ENCODE data around the gene DUOXA2. TPM values are rescaled to one million over a fixed set of nuclear protein-coding genes. Genes with fewer than 3 reads are reported as not detected.

DUOXA2 gene
- total and polyA plus RNA-seq, 2 of the 4 experiments (the other 2 are of a cell fraction) = not detected

DNA sequence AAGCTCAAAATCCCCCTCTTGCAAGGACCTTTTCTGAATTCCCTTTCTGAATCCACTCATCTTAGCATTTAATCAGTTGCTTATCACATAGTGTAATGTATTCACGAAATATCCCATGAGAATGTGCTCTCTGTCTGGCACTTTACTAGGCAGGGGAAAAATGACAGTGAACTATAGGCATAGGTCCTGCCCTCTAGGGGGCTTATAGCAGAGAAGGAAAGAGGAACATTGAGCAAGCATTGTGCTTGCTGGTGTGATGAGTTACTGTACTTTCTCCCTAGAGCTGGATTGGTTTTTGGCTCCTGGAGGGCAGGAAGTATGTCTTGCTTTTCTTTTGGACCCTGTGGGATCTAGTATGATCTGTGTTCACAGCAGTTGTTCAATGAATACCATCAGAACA, 26.6 kb upstream of the DUOXA2 start:
- Histone ChIP-seq H2AK9ac (replicated peaks; ENCODE audit: low read depth, low read length, poor library complexity) (no peak overlapping the region), H4K91ac (ENCODE audit: insufficient read depth, low read depth, low read length) (no peak overlapping the region), H3K4me1 (ENCODE audit: control insufficient read depth, insufficient read depth, low read length) (peaks cover 9% of the 10 kb centered on the region; the same call in 1 of the 2 replicates), H3K79me1 (ENCODE audit: low read depth in 1 of 2, low read length in 2 of 2) (no peaks in the 10 kb centered on the region), H4K5ac (ENCODE audit: low read depth, low read length) (no peak overlapping the region), H3K27ac (ENCODE audit: insufficient read depth, low read length) (no peak overlapping the region), H3K4ac (ENCODE audit: low read depth, low read length) (no peak overlapping the region), H2BK20ac (ENCODE audit: low read depth, low read length) (no peak overlapping the region; the same call in 1 of the 2 replicates), H3K14ac (replicated peaks; ENCODE audit: low read depth, low read length) (no peak overlapping the region), H3K9me1 (ENCODE audit: insufficient read depth, low read length) (peaks cover 9% of the 10 kb centered on the region), H3K18ac (ENCODE audit: low read depth, low read length) (no peak overlapping the region), H3K9ac (ENCODE audit: low read depth, low read length) (no peak overlapping the region), H3K36me3 (ENCODE audit: control insufficient read depth, insufficient read depth, low read length) (no peaks in the 10 kb centered on the region), H3K9me3 (ENCODE audit: control insufficient read depth, insufficient read depth, low read length) (no peaks in the 10 kb centered on the region), H3K4me2 (ENCODE audit: low read depth, low read length) (no peak overlapping the region), H2AFZ (replicated peaks; ENCODE audit: low read length, poor library complexity) (no peak overlapping the region), H4K20me1 (ENCODE audit: insufficient read depth, low read length) (no peaks in the 10 kb centered on the region), H3K56ac (ENCODE audit: extremely low read depth, insufficient read depth, low read length) (no peak overlapping the region), H2BK120ac (ENCODE audit: low read depth, low read length) (no peak overlapping the region), H2BK5ac (ENCODE audit: low read depth, low read length, poor library complexity, severe bottlenecking) (no peak overlapping the region), H4K8ac (ENCODE audit: low read depth in 2 of 2, low read length in 2 of 2) (no peak overlapping the region), H2AK5ac (ENCODE audit: low read depth, low read length) (no peak overlapping the region), H2BK15ac (ENCODE audit: low read depth, low read length) (no peak overlapping the region), H3K27me3 (ENCODE audit: control insufficient read depth, insufficient read depth, low read length) (peaks cover 31% of the 10 kb centered on the region), H3K23ac (ENCODE audit: low read depth, low read length) (no peak overlapping the region), H3K4me3 (ENCODE audit: insufficient read depth, low read depth, low read length) (no peak overlapping the region)
- in situ Hi-C loops (cut with MboI; ENCODE audit: low sequenced_read_pairs) = no loop called here
- dilution Hi-C loops (cut with HindIII; ENCODE audit: low sequenced_read_pairs, unreplicated experiment) = no loop called here
- intact Hi-C loops (cut with micrococcal nuclease) = no loop called here
- POLR2A ChIA-PET (ENCODE audit: unreplicated experiment) = no interaction called here
- no peak for DNase-seq
- WGBS, 2 experiments (ENCODE audit: extremely low coverage in 2 of 2, insufficient read length in 1 of 2) = no CpG with 5 or more reads among the region's 1 CpG
- ATAC-seq (ENCODE audit: low read depth) = no peak
- TF ChIP-seq, protein P1, sequence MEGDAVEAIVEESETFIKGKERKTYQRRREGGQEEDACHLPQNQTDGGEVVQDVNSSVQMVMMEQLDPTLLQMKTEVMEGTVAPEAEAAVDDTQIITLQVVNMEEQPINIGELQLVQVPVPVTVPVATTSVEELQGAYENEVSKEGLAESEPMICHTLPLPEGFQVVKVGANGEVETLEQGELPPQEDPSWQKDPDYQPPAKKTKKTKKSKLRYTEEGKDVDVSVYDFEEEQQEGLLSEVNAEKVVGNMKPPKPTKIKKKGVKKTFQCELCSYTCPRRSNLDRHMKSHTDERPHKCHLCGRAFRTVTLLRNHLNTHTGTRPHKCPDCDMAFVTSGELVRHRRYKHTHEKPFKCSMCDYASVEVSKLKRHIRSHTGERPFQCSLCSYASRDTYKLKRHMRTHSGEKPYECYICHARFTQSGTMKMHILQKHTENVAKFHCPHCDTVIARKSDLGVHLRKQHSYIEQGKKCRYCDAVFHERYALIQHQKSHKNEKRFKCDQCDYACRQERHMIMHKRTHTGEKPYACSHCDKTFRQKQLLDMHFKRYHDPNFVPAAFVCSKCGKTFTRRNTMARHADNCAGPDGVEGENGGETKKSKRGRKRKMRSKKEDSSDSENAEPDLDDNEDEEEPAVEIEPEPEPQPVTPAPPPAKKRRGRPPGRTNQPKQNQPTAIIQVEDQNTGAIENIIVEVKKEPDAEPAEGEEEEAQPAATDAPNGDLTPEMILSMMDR (conservative IDR thresholded peaks at IDR 0.05; ENCODE audit: low read depth, low read length) = no peak
- no peak for TF ChIP-seq NFE2L2 (IDR thresholded peaks at IDR 0.05; ENCODE audit: low read depth, low read length)
- no peak for TF ChIP-seq POLR2A (IDR thresholded peaks at IDR 0.05; ENCODE audit: low read depth, low read length)
- TF ChIP-seq RAD21 (IDR thresholded peaks at IDR 0.05; ENCODE audit: low read length) = no peak
- TF ChIP-seq, protein P2, sequence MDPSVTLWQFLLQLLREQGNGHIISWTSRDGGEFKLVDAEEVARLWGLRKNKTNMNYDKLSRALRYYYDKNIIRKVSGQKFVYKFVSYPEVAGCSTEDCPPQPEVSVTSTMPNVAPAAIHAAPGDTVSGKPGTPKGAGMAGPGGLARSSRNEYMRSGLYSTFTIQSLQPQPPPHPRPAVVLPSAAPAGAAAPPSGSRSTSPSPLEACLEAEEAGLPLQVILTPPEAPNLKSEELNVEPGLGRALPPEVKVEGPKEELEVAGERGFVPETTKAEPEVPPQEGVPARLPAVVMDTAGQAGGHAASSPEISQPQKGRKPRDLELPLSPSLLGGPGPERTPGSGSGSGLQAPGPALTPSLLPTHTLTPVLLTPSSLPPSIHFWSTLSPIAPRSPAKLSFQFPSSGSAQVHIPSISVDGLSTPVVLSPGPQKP (IDR thresholded peaks at IDR 0.05; ENCODE audit: borderline replicate concordance, low read depth, low read length) = no peak
- TF ChIP-seq MAFK (IDR thresholded peaks at IDR 0.05; ENCODE audit: low read depth, low read length) = no peak
- TF ChIP-seq MAZ (IDR thresholded peaks at IDR 0.05; ENCODE audit: borderline replicate concordance, low read depth, low read length) = no peak
- no peak for TF ChIP-seq BHLHE40 (IDR thresholded peaks at IDR 0.05; ENCODE audit: low read depth, low read length)
- no peak for TF ChIP-seq MXI1 (IDR thresholded peaks at IDR 0.05; ENCODE audit: borderline replicate concordance, low read depth, low read length)
- no peak for TF ChIP-seq CHD1 (IDR thresholded peaks at IDR 0.05; ENCODE audit: low read depth, low read length)
- no peak for TF ChIP-seq RCOR1 (IDR thresholded peaks at IDR 0.05; ENCODE audit: insufficient replicate concordance, low read length)
- TF ChIP-seq, protein P3, sequence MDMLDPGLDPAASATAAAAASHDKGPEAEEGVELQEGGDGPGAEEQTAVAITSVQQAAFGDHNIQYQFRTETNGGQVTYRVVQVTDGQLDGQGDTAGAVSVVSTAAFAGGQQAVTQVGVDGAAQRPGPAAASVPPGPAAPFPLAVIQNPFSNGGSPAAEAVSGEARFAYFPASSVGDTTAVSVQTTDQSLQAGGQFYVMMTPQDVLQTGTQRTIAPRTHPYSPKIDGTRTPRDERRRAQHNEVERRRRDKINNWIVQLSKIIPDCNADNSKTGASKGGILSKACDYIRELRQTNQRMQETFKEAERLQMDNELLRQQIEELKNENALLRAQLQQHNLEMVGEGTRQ (IDR thresholded peaks at IDR 0.05; ENCODE audit: low read depth, low read length) = no peak
- no peak for TF ChIP-seq RFX5 (IDR thresholded peaks at IDR 0.05; ENCODE audit: low read depth, low read length)
- no peak for TF ChIP-seq FOS (IDR thresholded peaks at IDR 0.05; ENCODE audit: low read depth, low read length)
- no peak for TF ChIP-seq SMC3 (IDR thresholded peaks at IDR 0.05; ENCODE audit: low read depth, low read length)
- no TSS peak for BruUV-seq (replicated peaks)
- CTCF ChIA-PET = interaction anchor here (1.3 to 3.0 kb wide), 2 partner anchors 31 to 39 kb away, joined by 3 to 14 read pairs; no protein-coding TSS in a partner anchor
